ENCODE measurements around the gene ZC3H4.

GRCh38 chr19:47096721-47097120 lies 16.9 kb downstream of the ZC3H4 start:
- 0 out of 2 replicates have a peak, but pooled peaks have one; percentile 15 for TF ChIP-seq MYC (IDR thresholded peaks at IDR 0.05; ENCODE audit: low read depth, low read length)
- TF ChIP-seq CTCF (IDR thresholded peaks at IDR 0.05; ENCODE audit: low read depth, low read length): no peak
- no peak for TF ChIP-seq POLR2A (IDR thresholded peaks at IDR 0.05; ENCODE audit: extremely low read depth, insufficient read length)
- TF ChIP-seq MAX (IDR thresholded peaks at IDR 0.05; ENCODE audit: low read depth, low read length): no peak

Measured in NB4 (cell line).